ENCODE measurements around the gene ZNF530. TPM values are rescaled to one million over a fixed set of nuclear protein-coding genes. Genes with fewer than 3 reads are reported as not detected.

The ZNF530 gene
- total RNA-seq, 1 donor, result 4.7 TPM

GRCh38 chr19:57578487-57579205 lies 21.0 kb upstream of the ZNF530 start, which contains the start of gene ZNF416:
ZNF416 (minus strand) TSS chr19:57578911; CDS start chr19:57578704, 207 bp downstream.
- Histone ChIP-seq H3K4me3 (ENCODE audit: insufficient read depth, low read length) (peak within 1 kb of the TSS; percentile 96), H3K36me3 (ENCODE audit: insufficient read depth, low read length) (peaks cover 33% of the 10 kb centered on the region), H3K79me2 (ENCODE audit: insufficient read depth, low read length) (peaks cover 32% of the 10 kb centered on the region), H3K27me3 (ENCODE audit: insufficient read depth, low read length) (no peaks in the 10 kb centered on the region), H3K27ac (ENCODE audit: low read depth, low read length) (peak within 1 kb of the TSS; percentile 56), H3K9me3 (ENCODE audit: low read depth, low read length) (peaks cover 27% of the 10 kb centered on the region), H3K4me2 (ENCODE audit: insufficient read depth, low read length) (peak within 1 kb of the TSS; percentile 88), H2AFZ (ENCODE audit: low read length) (peak within 1 kb of the TSS; percentile 97), H3K4me1 (ENCODE audit: insufficient read depth, low read length) (peaks cover 9% of the 10 kb centered on the region), H4K20me1 (ENCODE audit: insufficient read depth, low read length) (no peaks in the 10 kb centered on the region)
- TF ChIP-seq, protein P1, sequence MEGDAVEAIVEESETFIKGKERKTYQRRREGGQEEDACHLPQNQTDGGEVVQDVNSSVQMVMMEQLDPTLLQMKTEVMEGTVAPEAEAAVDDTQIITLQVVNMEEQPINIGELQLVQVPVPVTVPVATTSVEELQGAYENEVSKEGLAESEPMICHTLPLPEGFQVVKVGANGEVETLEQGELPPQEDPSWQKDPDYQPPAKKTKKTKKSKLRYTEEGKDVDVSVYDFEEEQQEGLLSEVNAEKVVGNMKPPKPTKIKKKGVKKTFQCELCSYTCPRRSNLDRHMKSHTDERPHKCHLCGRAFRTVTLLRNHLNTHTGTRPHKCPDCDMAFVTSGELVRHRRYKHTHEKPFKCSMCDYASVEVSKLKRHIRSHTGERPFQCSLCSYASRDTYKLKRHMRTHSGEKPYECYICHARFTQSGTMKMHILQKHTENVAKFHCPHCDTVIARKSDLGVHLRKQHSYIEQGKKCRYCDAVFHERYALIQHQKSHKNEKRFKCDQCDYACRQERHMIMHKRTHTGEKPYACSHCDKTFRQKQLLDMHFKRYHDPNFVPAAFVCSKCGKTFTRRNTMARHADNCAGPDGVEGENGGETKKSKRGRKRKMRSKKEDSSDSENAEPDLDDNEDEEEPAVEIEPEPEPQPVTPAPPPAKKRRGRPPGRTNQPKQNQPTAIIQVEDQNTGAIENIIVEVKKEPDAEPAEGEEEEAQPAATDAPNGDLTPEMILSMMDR (IDR thresholded peaks at IDR 0.05; ENCODE audit: extremely low read depth, low read depth, low read length), result peak; percentile 27
- peak; percentile 99 for DNase-seq (ENCODE audit: insufficient read length, low spot score, missing footprints)

DNA sequence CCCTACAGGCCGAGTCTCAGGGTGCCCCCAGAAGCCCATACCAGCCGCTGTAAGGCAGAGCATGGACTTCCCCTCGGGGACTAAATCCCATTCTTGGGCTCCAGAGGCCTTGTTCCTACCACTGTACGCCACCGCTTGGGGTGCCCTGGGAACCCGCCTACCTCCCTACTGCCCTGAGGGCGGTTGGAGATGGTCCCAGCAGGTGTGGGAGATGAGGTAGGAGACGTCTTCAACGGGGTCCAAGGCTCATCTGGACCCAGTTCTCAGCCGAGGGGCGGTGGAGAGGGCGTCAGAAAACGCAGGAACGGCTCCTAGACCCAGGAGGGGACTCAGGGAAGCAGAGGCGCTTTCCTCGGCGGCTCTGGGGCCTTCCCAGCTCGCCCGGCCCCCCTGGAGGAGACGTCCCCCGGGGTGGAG lies 16.6 kb upstream of the ZNF530 start:
- H4K20me1 ChIP-seq (ENCODE audit: insufficient read depth, low read length), result no peaks in the 10 kb centered on the region
- H3K4me1 ChIP-seq (ENCODE audit: insufficient read depth, low read length), result peaks cover 13% of the 10 kb centered on the region
- no peak overlapping the region for H3K4me2 ChIP-seq (ENCODE audit: insufficient read depth, low read length)
- H3K36me3 ChIP-seq (ENCODE audit: insufficient read depth, low read length), result no peaks in the 10 kb centered on the region
- no peaks in the 10 kb centered on the region for H3K27me3 ChIP-seq (ENCODE audit: insufficient read depth, low read length)
- H3K27ac ChIP-seq (ENCODE audit: low read depth, low read length), result no peak overlapping the region
- DNase-seq (ENCODE audit: insufficient read length, low spot score, missing footprints), result peak; percentile 21
- peak overlapping the region; percentile 99 for H2AFZ ChIP-seq (ENCODE audit: low read length)
- H3K79me2 ChIP-seq (ENCODE audit: insufficient read depth, low read length), result peaks cover 17% of the 10 kb centered on the region
- TF ChIP-seq, protein P1 (IDR thresholded peaks at IDR 0.05; ENCODE audit: extremely low read depth, low read depth, low read length), result no peak
- H3K9me3 ChIP-seq (ENCODE audit: low read depth, low read length), result no peaks in the 10 kb centered on the region
- peak overlapping the region; percentile 82 for H3K4me3 ChIP-seq (ENCODE audit: insufficient read depth, low read length)

- TF ChIP-seq, protein P1 (IDR thresholded peaks at IDR 0.05; ENCODE audit: extremely low read depth, low read depth, low read length), result no peak
- Histone ChIP-seq H3K27ac (ENCODE audit: low read depth, low read length) (peak within 1 kb of the TSS; percentile 29), H3K9me3 (ENCODE audit: low read depth, low read length) (peaks cover 2% of the 10 kb centered on the region)
Observed at GRCh38 chr19:57583521-57584416, 15.9 kb upstream of the ZNF530 start, which contains the start of gene ZIK1. ZIK1 (plus strand) TSS chr19:57584145; CDS start chr19:57584357, 212 bp downstream.

More at GRCh38 chr19:57583521-57584416, 15.9 kb upstream of the ZNF530 start, which contains the start of gene ZIK1:
- DNase-seq (ENCODE audit: insufficient read length, low spot score, missing footprints), result peak; percentile 98
- Histone ChIP-seq H4K20me1 (ENCODE audit: insufficient read depth, low read length) (no peaks in the 10 kb centered on the region), H3K4me1 (ENCODE audit: insufficient read depth, low read length) (peaks cover 13% of the 10 kb centered on the region), H3K4me3 (ENCODE audit: insufficient read depth, low read length) (peak within 1 kb of the TSS; percentile 82), H3K36me3 (ENCODE audit: insufficient read depth, low read length) (peaks cover 4% of the 10 kb centered on the region), H2AFZ (ENCODE audit: low read length) (peak within 1 kb of the TSS; percentile 99), H3K27me3 (ENCODE audit: insufficient read depth, low read length) (no peaks in the 10 kb centered on the region), H3K79me2 (ENCODE audit: insufficient read depth, low read length) (peaks cover 12% of the 10 kb centered on the region), H3K4me2 (ENCODE audit: insufficient read depth, low read length) (peak within 1 kb of the TSS; percentile 72)

Data from osteoblast (primary cell).